Testis (tissue), 3 donors: ENCODE results near the gene ZGLP1. TPM values are rescaled to one million over a fixed set of nuclear protein-coding genes. Genes with fewer than 3 reads are reported as not detected.

Source experiments
- DNase-seq: peaks from one replicate; pipeline ENCODE4 v3.0.0-alpha.2; 2019
- H3K27ac ChIP-seq, 2 donors: fragments of 200-600 bp; sonication (generic); one replicate each; pipeline ENCODE4 v1.5.1; 2019
- H3K27me3 ChIP-seq: fragments of 200-600 bp; sonication (generic); one replicate; pipeline ENCODE4 v1.5.1; 2019
- H3K36me3 ChIP-seq: fragments of 200-600 bp; sonication (generic); one replicate; pipeline ENCODE4 v1.5.1; 2017; ENCODE audit warnings: low read depth; ENCODE audit errors: missing control alignments
- H3K4me1 ChIP-seq: fragments of 200-600 bp; sonication (generic); one replicate; pipeline ENCODE4 v1.5.1; 2019
- H3K4me3 ChIP-seq, 2 donors: fragments of 200-600 bp; sonication (generic); one replicate each; pipeline ENCODE4 v1.5.1; 2017 to 2019
- H3K9me3 ChIP-seq: fragments of 200-600 bp; sonication (generic); one replicate; pipeline ENCODE4 v1.5.1; 2017
- POLR2A ChIP-seq: fragments of 450-650 bp; IDR thresholded peaks from one replicate; pipeline ENCODE4 v1.6.1; 2017; ENCODE audit warnings: antibody characterized with exemption, mild to moderate bottlenecking, moderate library complexity
- WGBS, 2 donors: methylation state at CpG; one replicate each; pipeline ENCODE4 v1.1.5; 2018; 5-methylcytosine and 5-hydroxymethylcytosine counted together
- intact Hi-C: fragments of 100-400 bp; cut with DNase I; formaldehyde crosslinking; loops from one replicate; pipeline ENCODE4 v1.15.1; 2023; ENCODE audit warnings: low total_unique reads
- polyA plus RNA-seq: library from polyadenylated mRNA; stranded (reverse); fragments of 350-450 nt; fragmentation: Illumina TruSeq; extraction: RNeasy Lipid Tissue Mini Kit (QIAGEN cat#74804); gene quantifications from one replicate; pipeline ENCODE4 v1.2.3, GENCODE V29; 2014; ENCODE audit warnings: low read depth, low replicate concordance; ENCODE audit not compliant: insufficient read depth
- total RNA-seq, 2 donors: library from RNA; depleted of rRNA; stranded (reverse); fragments of >200 nt; gene quantifications; one replicate each; pipeline ENCODE4 v1.2.3, GENCODE V29; 2016
- TF ChIP-seq, protein P1 (sequence below), 3 experiments: fragments of 450-650 bp in 2 of 3; fragments of 200-600 bp in 1 of 3; sonication (generic) in 1 of 3; IDR thresholded peaks; one replicate each; pipeline ENCODE4 v1.5.1; 2016 to 2019; ENCODE audit warnings: antibody characterized with exemption in 3 of 3, mild to moderate bottlenecking in 2 of 3, moderate library complexity in 1 of 3

The ZGLP1 gene
- total and polyA plus RNA-seq, 3 donors from 2014 or later, result 10.5 to 22.1 (median 12.8) TPM

DNA sequence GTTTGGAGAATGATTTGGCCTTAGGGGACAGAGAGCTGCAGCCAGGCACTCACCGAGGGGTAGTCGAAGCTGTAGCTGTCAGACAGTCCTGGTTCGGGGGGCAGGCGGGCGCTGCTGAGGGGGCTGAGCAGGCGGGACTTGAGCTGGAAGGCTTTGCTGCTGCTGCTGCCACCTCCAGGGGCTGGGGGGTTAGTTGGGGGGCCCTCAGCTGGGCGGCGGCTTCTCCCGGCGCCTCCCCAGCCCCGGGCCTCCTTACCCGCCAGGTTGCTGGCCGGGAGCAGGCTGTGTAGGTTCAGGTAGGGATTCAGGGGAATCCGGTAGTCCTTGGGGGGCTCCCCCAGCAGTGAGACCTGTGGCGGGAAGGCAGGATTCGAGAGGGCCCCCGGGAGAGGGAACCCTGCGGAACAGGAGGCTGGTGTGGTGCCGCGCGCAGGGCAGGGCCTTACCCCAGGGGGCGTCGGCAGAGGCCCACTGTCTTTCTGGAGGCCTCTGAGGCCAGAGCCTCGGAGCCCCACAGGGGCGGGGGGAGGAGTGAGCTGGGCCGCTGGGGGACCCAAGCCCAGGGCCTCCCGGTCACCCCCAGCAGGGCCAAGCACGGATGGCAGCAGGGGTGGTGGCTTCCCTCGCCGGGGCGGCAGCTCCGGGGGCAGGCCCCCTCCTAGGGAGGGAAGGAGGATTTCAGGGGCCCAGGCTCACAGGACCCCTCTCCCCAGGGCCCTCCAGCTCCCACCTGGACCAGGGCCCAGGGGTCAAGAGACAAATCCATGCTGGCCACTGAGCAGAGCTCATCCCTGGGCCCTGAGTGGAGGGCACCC is 11.2 kb upstream of the ZGLP1 start:
- TF ChIP-seq POLR2A, result no peak
- TF ChIP-seq, protein P1, sequence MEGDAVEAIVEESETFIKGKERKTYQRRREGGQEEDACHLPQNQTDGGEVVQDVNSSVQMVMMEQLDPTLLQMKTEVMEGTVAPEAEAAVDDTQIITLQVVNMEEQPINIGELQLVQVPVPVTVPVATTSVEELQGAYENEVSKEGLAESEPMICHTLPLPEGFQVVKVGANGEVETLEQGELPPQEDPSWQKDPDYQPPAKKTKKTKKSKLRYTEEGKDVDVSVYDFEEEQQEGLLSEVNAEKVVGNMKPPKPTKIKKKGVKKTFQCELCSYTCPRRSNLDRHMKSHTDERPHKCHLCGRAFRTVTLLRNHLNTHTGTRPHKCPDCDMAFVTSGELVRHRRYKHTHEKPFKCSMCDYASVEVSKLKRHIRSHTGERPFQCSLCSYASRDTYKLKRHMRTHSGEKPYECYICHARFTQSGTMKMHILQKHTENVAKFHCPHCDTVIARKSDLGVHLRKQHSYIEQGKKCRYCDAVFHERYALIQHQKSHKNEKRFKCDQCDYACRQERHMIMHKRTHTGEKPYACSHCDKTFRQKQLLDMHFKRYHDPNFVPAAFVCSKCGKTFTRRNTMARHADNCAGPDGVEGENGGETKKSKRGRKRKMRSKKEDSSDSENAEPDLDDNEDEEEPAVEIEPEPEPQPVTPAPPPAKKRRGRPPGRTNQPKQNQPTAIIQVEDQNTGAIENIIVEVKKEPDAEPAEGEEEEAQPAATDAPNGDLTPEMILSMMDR (IDR thresholded peaks at IDR 0.05), result no peak

DNA sequence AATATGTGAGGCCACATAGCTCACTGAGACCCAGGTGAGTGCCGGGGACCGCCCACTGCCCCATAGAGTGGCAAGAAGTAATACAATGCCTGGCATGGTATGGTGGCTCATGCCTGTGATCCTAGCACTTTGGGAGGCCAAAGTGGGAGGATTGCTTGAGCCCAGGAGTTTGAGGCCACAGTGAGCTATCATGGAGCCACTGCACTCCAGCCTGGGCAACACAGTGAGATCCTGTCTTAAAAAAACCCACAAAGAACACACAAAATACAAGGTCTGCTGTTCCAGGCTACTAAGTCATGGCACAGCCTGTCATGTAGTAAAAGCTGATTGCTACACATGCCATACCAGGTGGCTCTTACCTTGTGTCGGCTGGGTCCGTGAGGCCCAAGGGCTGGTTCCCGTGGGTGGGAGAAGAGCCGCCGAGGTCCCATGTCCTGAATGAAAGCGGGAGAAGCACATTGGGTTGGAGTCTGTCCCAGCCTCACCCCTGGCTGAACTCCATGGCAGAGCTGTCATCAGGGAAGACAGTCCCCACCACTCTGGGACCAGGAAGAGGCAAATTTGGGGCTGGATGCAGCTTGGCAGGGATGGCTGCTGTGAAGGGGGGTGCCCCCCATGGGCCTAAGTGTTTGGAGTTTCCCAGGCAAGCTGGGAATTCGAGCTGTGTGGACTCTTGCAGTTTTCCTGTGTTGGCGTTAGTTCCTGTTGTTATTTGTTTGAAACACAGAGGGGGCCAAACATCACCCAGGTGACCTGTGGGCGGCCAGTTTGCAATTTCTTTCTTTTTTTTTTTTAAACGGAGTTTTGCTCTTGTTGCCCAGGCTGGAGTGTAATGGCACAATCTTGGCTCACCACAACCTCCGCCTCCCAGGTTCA is 9.4 kb upstream of the ZGLP1 start:
- Histone ChIP-seq H3K27ac (no peak overlapping the region), H3K9me3 (no peaks in the 10 kb centered on the region), H3K4me3 (no peak overlapping the region), H3K36me3 (no peaks in the 10 kb centered on the region), H3K4me1 (peaks cover 14% of the 10 kb centered on the region), H3K27me3 (no peaks in the 10 kb centered on the region)
- DNase-seq, result no peak
- TF ChIP-seq, protein P1 (IDR thresholded peaks at IDR 0.05), result no peak
- TF ChIP-seq POLR2A, result no peak
- WGBS, 2 donors, result 90 to 94% methylated on average over 13 of the region's 13 CpGs
- intact Hi-C loops, result loop anchor here (5.0 kb wide), 1 partner anchor 47 kb away; the partner anchor contains the start of gene ICAM1

More for the DNA sequence above, 11.2 kb upstream of the ZGLP1 start:
- H3K4me3 ChIP-seq, result no peak overlapping the region
- no peaks in the 10 kb centered on the region for H3K9me3 ChIP-seq
- no peaks in the 10 kb centered on the region for H3K27me3 ChIP-seq
- no peak for DNase-seq
- H3K27ac ChIP-seq, result no peak overlapping the region
- H3K36me3 ChIP-seq, result no peaks in the 10 kb centered on the region
- intact Hi-C loops, result no loop called here
- H3K4me1 ChIP-seq, result peaks cover 7% of the 10 kb centered on the region
- WGBS, 2 donors, result 92 to 94% methylated on average over 12 to 32 of the region's 32 CpGs

DNA sequence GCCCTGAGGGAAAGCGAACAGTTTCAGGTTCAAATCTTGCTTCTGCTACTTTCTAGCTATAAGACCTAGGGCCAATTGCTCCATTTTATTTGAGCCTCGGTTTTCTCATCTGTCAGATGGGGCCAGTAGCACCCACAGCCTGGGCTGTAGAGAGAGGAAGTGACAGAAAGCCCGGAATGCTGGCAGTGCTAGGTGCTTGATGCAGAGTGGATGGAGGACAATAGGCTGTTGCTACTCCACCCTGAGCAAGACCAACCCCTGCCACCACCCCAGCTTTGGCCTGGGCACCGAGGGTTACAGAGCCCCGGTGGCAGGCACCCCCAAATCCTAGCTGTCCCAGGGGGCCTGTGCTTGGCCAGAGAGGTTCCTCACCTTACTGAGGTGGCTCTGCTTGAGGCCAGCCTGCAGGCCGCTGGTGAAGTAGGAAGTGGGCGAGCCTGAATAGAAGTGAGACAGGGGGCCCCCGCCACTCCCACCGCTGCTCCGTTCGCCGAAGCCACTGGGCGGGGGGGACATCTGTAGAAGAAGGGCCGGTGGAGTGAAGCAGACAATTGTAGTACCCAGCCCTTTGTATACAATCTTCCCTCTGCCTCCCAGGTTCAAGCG is 8.3 kb upstream of the ZGLP1 start:
- Histone ChIP-seq H3K27me3 (no peaks in the 10 kb centered on the region), H3K9me3 (no peaks in the 10 kb centered on the region), H3K4me3 (no peak overlapping the region), H3K4me1 (peaks cover 14% of the 10 kb centered on the region), H3K27ac (no peak overlapping the region), H3K36me3 (no peaks in the 10 kb centered on the region)
- DNase-seq, result no peak
- TF ChIP-seq POLR2A, result no peak
- TF ChIP-seq, protein P1 (IDR thresholded peaks at IDR 0.05), result no peak
- 92 to 94% methylated on average over 13 to 15 of the region's 15 CpGs for WGBS, 2 donors
- intact Hi-C loops, result loop anchor here (5.0 kb wide), 1 partner anchor 46 kb away; the partner anchor contains the start of gene ICAM1

DNA sequence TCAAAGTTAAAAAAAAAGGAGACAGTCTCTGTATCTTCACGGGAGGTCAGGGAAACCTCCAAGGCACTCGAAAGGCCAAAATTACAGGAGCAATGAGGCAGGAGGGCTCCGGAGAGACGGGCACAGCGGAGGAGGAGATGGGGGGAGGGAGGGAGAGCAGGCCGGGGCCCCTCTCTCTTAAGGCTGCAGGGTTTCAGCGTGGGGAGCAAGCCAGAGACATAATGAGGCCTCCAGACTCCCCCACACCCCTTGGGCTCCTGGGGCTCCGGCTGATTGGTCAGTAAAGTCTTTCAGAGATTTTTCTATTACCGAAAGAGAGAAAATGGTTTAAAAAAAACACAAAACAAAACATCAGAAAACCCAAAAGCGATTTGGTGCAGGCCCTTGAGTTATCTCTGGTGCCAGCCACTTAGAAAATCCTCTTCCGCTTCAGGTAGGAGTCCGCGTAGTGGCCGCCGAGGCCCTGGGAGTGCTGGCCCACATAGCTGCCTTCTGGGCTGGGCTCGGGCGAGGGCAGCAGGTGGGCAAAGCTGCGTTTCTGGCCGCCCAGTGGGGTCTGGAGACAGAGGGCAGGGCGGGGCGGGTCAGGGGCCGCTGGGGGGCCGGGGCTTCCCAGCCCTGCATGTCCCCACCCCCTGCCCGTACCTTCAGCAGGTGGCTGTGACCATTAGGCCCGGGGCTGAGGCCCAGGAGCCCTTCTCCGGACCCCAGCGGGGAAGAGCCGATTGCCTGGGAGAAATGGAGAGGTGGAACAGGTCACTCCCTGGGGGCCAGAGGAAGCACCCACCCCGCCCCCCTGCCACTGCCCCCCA is 7.6 kb upstream of the ZGLP1 start:
- Histone ChIP-seq H3K4me3 (no peak overlapping the region), H3K27ac (no peak overlapping the region), H3K4me1 (peaks cover 14% of the 10 kb centered on the region), H3K9me3 (no peaks in the 10 kb centered on the region), H3K27me3 (no peaks in the 10 kb centered on the region), H3K36me3 (no peaks in the 10 kb centered on the region)
- 66 to 76% methylated on average over 17 to 29 of the region's 29 CpGs for WGBS, 2 donors
- intact Hi-C loops, result loop anchor here (5.0 kb wide), 1 partner anchor 45 kb away; the partner anchor contains the start of gene ICAM1
- TF ChIP-seq, protein P1 (IDR thresholded peaks at IDR 0.05), result no peak
- TF ChIP-seq POLR2A, result no peak
- no peak for DNase-seq
